Endothelial cell of umbilical vein (primary cell): ENCODE measurements around the gene CMIP. TPM values are rescaled to one million over a fixed set of nuclear protein-coding genes. Genes with fewer than 3 reads are reported as not detected.

Experiments
- BruUV-seq: library from RNA; stranded (reverse); fragments of 400-500 nt; replicated peaks from 2 replicates; lab custom pipeline; 2021; lab: Mats Ljungman, UMichigan
- CTCF ChIA-PET: fragments of 300-600, 350-600 bp; sonication (Branson Sonifier 250); formaldehyde crosslinking; loops from one replicate; lab custom pipeline; 2021; ENCODE audit warnings: antibody characterized with exemption, inconsistent platforms; lab: Charles Lee
- POLR2A ChIA-PET: fragments of 300-600, 350-600 bp; sonication (Branson Sonifier 250); formaldehyde crosslinking; loops from one replicate; lab custom pipeline; 2021; ENCODE audit warnings: antibody characterized with exemption, inconsistent platforms; lab: Charles Lee
- DNase-seq: peaks from one replicate; pipeline ENCODE4 v3.0.0-alpha.2; 2011; ENCODE audit warnings: low read depth, low spot score
- FAIRE-seq: peaks from 2 replicates; lab custom pipeline; 2011; peaks lifted over from hg19 to GRCh38; lab: Jason Lieb, UNC
- H2AFZ ChIP-seq: 2 replicates; pipeline ENCODE4 v1.6.0; 2012; ENCODE audit warnings: low read depth, low read length, control low read depth, inconsistent platforms
- H3K27ac ChIP-seq: 2 replicates; pipeline ENCODE4 v1.5.1; 2011; ENCODE audit warnings: low read depth, mild to moderate bottlenecking, control low read depth, low read length, moderate library complexity; ENCODE audit not compliant: insufficient read depth
- H3K27me3 ChIP-seq, 2 experiments: 2 replicates each; pipeline versions ENCODE4 v1.6.0 to v1.6.1; 2011; ENCODE audit warnings: low read length in 2 of 2, mixed read lengths in 1 of 2; ENCODE audit not compliant: control insufficient read depth in 2 of 2, insufficient read depth in 2 of 2
- H3K36me3 ChIP-seq, 2 experiments: 2 replicates in 1 of 2; 3 replicates in 1 of 2; pipeline ENCODE4 v1.5.1; 2011; ENCODE audit warnings: low read length in 2 of 2, mild to moderate bottlenecking in 1 of 2, moderate library complexity in 1 of 2; ENCODE audit not compliant: control insufficient read depth in 2 of 2, insufficient read depth in 2 of 2; ENCODE audit errors: extremely low read depth in 1 of 2
- H3K4me1 ChIP-seq: 3 replicates; pipeline ENCODE4 v1.5.1; 2011; ENCODE audit warnings: mild to moderate bottlenecking, low read length; ENCODE audit not compliant: control insufficient read depth, insufficient read depth; ENCODE audit errors: extremely low read depth
- H3K4me2 ChIP-seq: 2 replicates; pipeline ENCODE4 v1.6.1; 2011; ENCODE audit warnings: low read length, control low read depth, mixed read lengths; ENCODE audit not compliant: insufficient read depth
- H3K4me3 ChIP-seq, 3 experiments: fragments of 200-600 bp in 1 of 3; sonication (generic), shearing (Covaris generic) in 1 of 3; replicated peaks in 1 of 3; 2 replicates each; pipeline ENCODE4 v1.5.1; 2011 to 2016; ENCODE audit warnings: control low read depth in 3 of 3, low read length in 3 of 3, mild to moderate bottlenecking in 2 of 3, inconsistent platforms in 1 of 3, low read depth in 1 of 3, moderate library complexity in 1 of 3; ENCODE audit not compliant: insufficient read depth in 1 of 3
- H3K79me2 ChIP-seq: 2 replicates; pipeline ENCODE4 v1.6.0; 2012; ENCODE audit warnings: low read length, inconsistent platforms; ENCODE audit not compliant: control insufficient read depth, insufficient read depth
- H3K9ac ChIP-seq: replicated peaks from 2 replicates; pipeline ENCODE3; 2011; ENCODE audit warnings: low read length, control low read depth; ENCODE audit not compliant: insufficient read depth; ENCODE audit errors: extremely low read depth
- H3K9me1 ChIP-seq: replicated peaks from 3 replicates; pipeline ENCODE4 v1.6.0; 2011; ENCODE audit warnings: mild to moderate bottlenecking, low read length; ENCODE audit not compliant: control insufficient read depth, insufficient read depth; ENCODE audit errors: extremely low read depth
- H3K9me3 ChIP-seq: replicated peaks from 2 replicates; pipeline ENCODE4 v1.5.1; 2012; ENCODE audit warnings: low read length, inconsistent platforms; ENCODE audit not compliant: control insufficient read depth, insufficient read depth
- H4K20me1 ChIP-seq: replicated peaks from 2 replicates; pipeline ENCODE3; 2011; ENCODE audit warnings: mild to moderate bottlenecking, low read length; ENCODE audit not compliant: control insufficient read depth, insufficient read depth; ENCODE audit errors: extremely low read depth
- CTCF ChIP-seq, 2 donors: IDR thresholded peaks; 1 replicate in 1 of 2; 2 replicates in 1 of 2; pipeline ENCODE4 v1.5.1; 2011; ENCODE audit warnings: low read length in 2 of 2, mild to moderate bottlenecking in 2 of 2, moderate library complexity in 2 of 2, control low read depth in 1 of 2, inconsistent platforms in 1 of 2, low read depth in 1 of 2; ENCODE audit not compliant: insufficient read depth in 1 of 2; ENCODE audit errors: extremely low read depth in 1 of 2
- EZH2 ChIP-seq: IDR thresholded peaks from 2 replicates; pipeline ENCODE4 v1.6.1; 2012; ENCODE audit warnings: borderline replicate concordance, low read depth, mild to moderate bottlenecking, moderate library complexity, low read length, inconsistent platforms; ENCODE audit not compliant: severe bottlenecking
- FOS ChIP-seq: IDR thresholded peaks from 2 replicates; pipeline ENCODE4 v1.6.1; 2011; ENCODE audit warnings: mild to moderate bottlenecking, low read length, moderate library complexity, borderline replicate concordance; ENCODE audit not compliant: insufficient read depth
- GATA2 ChIP-seq: IDR thresholded peaks from 2 replicates; pipeline ENCODE4 v1.7.0; 2011; ENCODE audit warnings: low read depth, mild to moderate bottlenecking, moderate library complexity, mixed read lengths, low read length; ENCODE audit not compliant: insufficient read length, insufficient read depth
- JUN ChIP-seq: IDR thresholded peaks from 2 replicates; pipeline ENCODE4 v1.6.1; 2011; ENCODE audit warnings: borderline replicate concordance, low read depth; ENCODE audit not compliant: insufficient read length, insufficient read depth
- MAX ChIP-seq: IDR thresholded peaks from 2 replicates; pipeline ENCODE4 v1.6.1; 2011; ENCODE audit not compliant: insufficient read depth, insufficient read length
- MYC ChIP-seq: IDR thresholded peaks from one replicate; pipeline ENCODE4 v1.6.1; 2011; ENCODE audit warnings: mild to moderate bottlenecking, low read depth, low read length
- POLR2A ChIP-seq: IDR thresholded peaks from 2 replicates; pipeline ENCODE4 v1.6.1; 2012; ENCODE audit warnings: low read depth, mild to moderate bottlenecking, control low read depth, low read length
- POLR2AphosphoS5 ChIP-seq: IDR thresholded peaks from 2 replicates; pipeline ENCODE4 v1.6.1; 2012; ENCODE audit warnings: low read depth, mild to moderate bottlenecking, control low read depth, low read length, moderate library complexity; ENCODE audit not compliant: insufficient read depth
- dilution Hi-C: fragments of 300-500 bp; cut with MboI; formaldehyde crosslinking; loops from one replicate; pipeline ENCODE4 v1.15.0; 2019; ENCODE audit warnings: low sequenced_read_pairs; ENCODE audit not compliant: extremely low pct_ligation_motif_present
- intact Hi-C: fragments of 100-400 bp; cut with micrococcal nuclease; formaldehyde crosslinking; loops from one replicate; pipeline ENCODE4 v1.10.0; 2022
- polyA plus RNA-seq, 4 experiments: library from polyadenylated mRNA; depleted of rRNA in 3 of 4; stranded (reverse) in 3 of 4; unstranded in 1 of 4; fragments of >200 nt; gene quantifications; 2 replicates each; pipeline versions ENCODE4 v1.2.1 to v1.2.3, GENCODE V29; 2011 to 2012; ENCODE audit warnings: missing spikeins in 1 of 4
- total RNA-seq: library from RNA; stranded (reverse); gene quantifications from 2 replicates; pipeline ENCODE4 v1.2.3, GENCODE V29; 2021

The CMIP gene
- total and polyA plus RNA-seq, 2 donors (not counting 3 experiments of a cell fraction or from before 2014, with no cell fraction given): 29.0 to 101 TPM

GRCh38 chr16:81700071-81700779 is 255.6 kb downstream of the CMIP start:
- Histone ChIP-seq H3K4me3 (no peak overlapping the region), H3K9ac (no peak overlapping the region), H4K20me1 (no peaks in the 10 kb centered on the region), H3K27ac (no peak overlapping the region), H2AFZ (no peak overlapping the region), H3K9me3 (no peaks in the 10 kb centered on the region), H3K79me2 (no peaks in the 10 kb centered on the region), H3K4me2 (no peak overlapping the region), H3K9me1 (no peaks in the 10 kb centered on the region), H3K36me3 (peaks cover 0 to 36% of the 10 kb centered on the region in 2 experiments), H3K27me3 (no peaks in the 10 kb centered on the region), H3K4me1 (peaks cover 49% of the 10 kb centered on the region)
- dilution Hi-C loops: no loop called here
- ChIA-PET CTCF (no interaction called here), POLR2A (no interaction called here)
- no peak for FAIRE-seq
- BruUV-seq: no TSS peak
- DNase-seq: no peak
- intact Hi-C loops: no loop called here
- no peak for TF ChIP-seq JUN
- no peak for TF ChIP-seq POLR2AphosphoS5
- TF ChIP-seq EZH2: no peak
- no peak for TF ChIP-seq FOS
- no peak for TF ChIP-seq POLR2A

- H3K4me2 ChIP-seq: no peak overlapping the region
- intact Hi-C loops: no loop called here
- BruUV-seq: no TSS peak
Measured at GRCh38 chr16:81700780-81701165, 256.2 kb downstream of the CMIP start.

More at GRCh38 chr16:81700780-81701165, 256.2 kb downstream of the CMIP start:
- Histone ChIP-seq H3K36me3 (peaks cover 0 to 40% of the 10 kb centered on the region in 2 experiments), H3K27ac (no peak overlapping the region), H3K9me1 (no peaks in the 10 kb centered on the region), H3K9ac (no peak overlapping the region), H4K20me1 (no peaks in the 10 kb centered on the region), H3K27me3 (no peaks in the 10 kb centered on the region), H3K9me3 (no peaks in the 10 kb centered on the region), H3K4me3 (no peak overlapping the region), H3K4me1 (peaks cover 43% of the 10 kb centered on the region), H2AFZ (no peak overlapping the region), H3K79me2 (no peaks in the 10 kb centered on the region)
- dilution Hi-C loops: no loop called here
- DNase-seq (no peak), FAIRE-seq (no peak)
- POLR2A ChIA-PET: no interaction called here
- CTCF ChIA-PET: no interaction called here
- no peak for TF ChIP-seq POLR2A
- no peak for TF ChIP-seq GATA2
- no peak for TF ChIP-seq JUN
- no peak for TF ChIP-seq EZH2
- no peak for TF ChIP-seq FOS
- no peak for TF ChIP-seq MYC
- TF ChIP-seq POLR2AphosphoS5: no peak
- TF ChIP-seq CTCF (IDR thresholded peaks at IDR 0.05; ENCODE audit: extremely low read depth in 1 of 2, insufficient read depth in 1 of 2, low read depth in 1 of 2, low read length in 2 of 2): no peak
- no peak for TF ChIP-seq MAX
